ENCODE data around the gene BOC. TPM values are rescaled to one million over a fixed set of nuclear protein-coding genes. Genes with fewer than 3 reads are reported as not detected.

BOC gene
- total and polyA plus RNA-seq, 2 of the 13 experiments (the other 11 are each of a cell fraction or from before 2014, with no cell fraction given) = 0.04 TPM; not detected in 1

GRCh38 chr3:113174801-113175485 is 36.4 kb upstream of the BOC start (continued):
- TF ChIP-seq, protein P1, sequence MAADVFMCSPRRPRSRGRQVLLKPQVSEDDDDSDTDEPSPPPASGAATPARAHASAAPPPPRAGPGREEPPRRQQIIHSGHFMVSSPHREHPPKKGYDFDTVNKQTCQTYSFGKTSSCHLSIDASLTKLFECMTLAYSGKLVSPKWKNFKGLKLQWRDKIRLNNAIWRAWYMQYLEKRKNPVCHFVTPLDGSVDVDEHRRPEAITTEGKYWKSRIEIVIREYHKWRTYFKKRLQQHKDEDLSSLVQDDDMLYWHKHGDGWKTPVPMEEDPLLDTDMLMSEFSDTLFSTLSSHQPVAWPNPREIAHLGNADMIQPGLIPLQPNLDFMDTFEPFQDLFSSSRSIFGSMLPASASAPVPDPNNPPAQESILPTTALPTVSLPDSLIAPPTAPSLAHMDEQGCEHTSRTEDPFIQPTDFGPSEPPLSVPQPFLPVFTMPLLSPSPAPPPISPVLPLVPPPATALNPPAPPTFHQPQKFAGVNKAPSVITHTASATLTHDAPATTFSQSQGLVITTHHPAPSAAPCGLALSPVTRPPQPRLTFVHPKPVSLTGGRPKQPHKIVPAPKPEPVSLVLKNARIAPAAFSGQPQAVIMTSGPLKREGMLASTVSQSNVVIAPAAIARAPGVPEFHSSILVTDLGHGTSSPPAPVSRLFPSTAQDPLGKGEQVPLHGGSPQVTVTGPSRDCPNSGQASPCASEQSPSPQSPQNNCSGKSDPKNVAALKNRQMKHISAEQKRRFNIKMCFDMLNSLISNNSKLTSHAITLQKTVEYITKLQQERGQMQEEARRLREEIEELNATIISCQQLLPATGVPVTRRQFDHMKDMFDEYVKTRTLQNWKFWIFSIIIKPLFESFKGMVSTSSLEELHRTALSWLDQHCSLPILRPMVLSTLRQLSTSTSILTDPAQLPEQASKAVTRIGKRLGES (CRISPR knock-in tag; IDR thresholded peaks at IDR 0.05; ENCODE audit: borderline replicate concordance) = no peak

DNA sequence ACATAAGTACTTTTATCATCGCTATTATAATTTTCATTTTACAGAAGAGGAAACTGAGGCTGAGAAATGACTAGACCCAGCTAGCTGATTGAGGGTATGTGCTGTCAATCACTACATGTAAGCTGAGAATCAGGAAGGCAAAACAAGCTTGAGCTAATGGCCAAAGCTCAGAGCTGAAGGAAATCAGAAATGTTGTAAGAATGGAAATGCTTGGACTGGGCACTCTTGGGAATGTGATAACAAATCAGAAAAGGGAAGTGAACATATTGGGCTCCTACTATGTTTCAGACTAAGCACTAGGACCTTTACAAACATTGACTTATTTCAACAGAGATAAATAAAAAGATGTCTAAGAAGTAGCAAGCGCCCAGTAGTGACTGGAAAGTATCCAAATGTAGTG is 33.8 kb upstream of the BOC start:
- no peak for FAIRE-seq
- no peak for DNase-seq (ENCODE audit: low spot score)

More for the DNA sequence above, 33.8 kb upstream of the BOC start:
- no peak overlapping the region for H3K4me3 ChIP-seq (replicated peaks in 1 of 3; ENCODE audit: insufficient read depth in 1 of 3, low read depth in 2 of 3, low read length in 3 of 3)
- in situ Hi-C loops (cut with HindIII; ENCODE audit: extremely low pct_ligation_motif_present, low pct_unique_long_range_greater_than_20kb) (no loop called here), intact Hi-C loops (cut with micrococcal nuclease; ENCODE audit: unreplicated experiment) (no loop called here)
- POLR2A ChIA-PET = no interaction called here
- H3K79me2 ChIP-seq (ENCODE audit: insufficient read depth, low read length) = no peaks in the 10 kb centered on the region
- TF ChIP-seq ZNF510 (CRISPR knock-in tag; IDR thresholded peaks at IDR 0.05; ENCODE audit: low read depth) = no peak
- TF ChIP-seq NFATC3 (CRISPR knock-in tag; IDR thresholded peaks at IDR 0.05) = no peak
- TF ChIP-seq SIN3B (IDR thresholded peaks at IDR 0.05; ENCODE audit: low read length) = no peak
- TF ChIP-seq TOPORS (CRISPR knock-in tag; IDR thresholded peaks at IDR 0.05) = no peak
- no peak for TF ChIP-seq NFKBIZ (CRISPR knock-in tag; IDR thresholded peaks at IDR 0.05)
- TF ChIP-seq, protein P2, sequence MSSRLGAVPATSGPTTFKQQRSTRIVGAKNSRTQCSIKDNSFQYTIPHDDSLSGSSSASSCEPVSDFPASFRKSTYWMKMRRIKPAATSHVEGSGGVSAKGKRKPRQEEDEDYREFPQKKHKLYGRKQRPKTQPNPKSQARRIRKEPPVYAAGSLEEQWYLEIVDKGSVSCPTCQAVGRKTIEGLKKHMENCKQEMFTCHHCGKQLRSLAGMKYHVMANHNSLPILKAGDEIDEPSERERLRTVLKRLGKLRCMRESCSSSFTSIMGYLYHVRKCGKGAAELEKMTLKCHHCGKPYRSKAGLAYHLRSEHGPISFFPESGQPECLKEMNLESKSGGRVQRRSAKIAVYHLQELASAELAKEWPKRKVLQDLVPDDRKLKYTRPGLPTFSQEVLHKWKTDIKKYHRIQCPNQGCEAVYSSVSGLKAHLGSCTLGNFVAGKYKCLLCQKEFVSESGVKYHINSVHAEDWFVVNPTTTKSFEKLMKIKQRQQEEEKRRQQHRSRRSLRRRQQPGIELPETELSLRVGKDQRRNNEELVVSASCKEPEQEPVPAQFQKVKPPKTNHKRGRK (CRISPR knock-in tag; IDR thresholded peaks at IDR 0.05) = no peak
- TF ChIP-seq, protein P3, sequence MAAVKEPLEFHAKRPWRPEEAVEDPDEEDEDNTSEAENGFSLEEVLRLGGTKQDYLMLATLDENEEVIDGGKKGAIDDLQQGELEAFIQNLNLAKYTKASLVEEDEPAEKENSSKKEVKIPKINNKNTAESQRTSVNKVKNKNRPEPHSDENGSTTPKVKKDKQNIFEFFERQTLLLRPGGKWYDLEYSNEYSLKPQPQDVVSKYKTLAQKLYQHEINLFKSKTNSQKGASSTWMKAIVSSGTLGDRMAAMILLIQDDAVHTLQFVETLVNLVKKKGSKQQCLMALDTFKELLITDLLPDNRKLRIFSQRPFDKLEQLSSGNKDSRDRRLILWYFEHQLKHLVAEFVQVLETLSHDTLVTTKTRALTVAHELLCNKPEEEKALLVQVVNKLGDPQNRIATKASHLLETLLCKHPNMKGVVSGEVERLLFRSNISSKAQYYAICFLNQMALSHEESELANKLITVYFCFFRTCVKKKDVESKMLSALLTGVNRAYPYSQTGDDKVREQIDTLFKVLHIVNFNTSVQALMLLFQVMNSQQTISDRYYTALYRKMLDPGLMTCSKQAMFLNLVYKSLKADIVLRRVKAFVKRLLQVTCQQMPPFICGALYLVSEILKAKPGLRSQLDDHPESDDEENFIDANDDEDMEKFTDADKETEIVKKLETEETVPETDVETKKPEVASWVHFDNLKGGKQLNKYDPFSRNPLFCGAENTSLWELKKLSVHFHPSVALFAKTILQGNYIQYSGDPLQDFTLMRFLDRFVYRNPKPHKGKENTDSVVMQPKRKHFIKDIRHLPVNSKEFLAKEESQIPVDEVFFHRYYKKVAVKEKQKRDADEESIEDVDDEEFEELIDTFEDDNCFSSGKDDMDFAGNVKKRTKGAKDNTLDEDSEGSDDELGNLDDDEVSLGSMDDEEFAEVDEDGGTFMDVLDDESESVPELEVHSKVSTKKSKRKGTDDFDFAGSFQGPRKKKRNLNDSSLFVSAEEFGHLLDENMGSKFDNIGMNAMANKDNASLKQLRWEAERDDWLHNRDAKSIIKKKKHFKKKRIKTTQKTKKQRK (IDR thresholded peaks at IDR 0.05; ENCODE audit: low read length) = no peak
- no peak for TF ChIP-seq HOXA9 (CRISPR knock-in tag; IDR thresholded peaks at IDR 0.05; ENCODE audit: borderline replicate concordance)
- TF ChIP-seq ZNF761 (CRISPR knock-in tag; conservative IDR thresholded peaks at IDR 0.05) = no peak
- TF ChIP-seq RXRB (CRISPR knock-in tag; IDR thresholded peaks at IDR 0.05; ENCODE audit: borderline replicate concordance) = no peak
- H2AFZ ChIP-seq (ENCODE audit: low read length) = no peak overlapping the region
- H3K4me2 ChIP-seq (ENCODE audit: low read depth, low read length) = no peak overlapping the region
- H3K27ac ChIP-seq (ENCODE audit: extremely low read length, insufficient read depth, low read length) = no peak overlapping the region
- no peak overlapping the region for H3K9ac ChIP-seq (ENCODE audit: insufficient read depth, low read depth, low read length)
- no peaks in the 10 kb centered on the region for H3K36me3 ChIP-seq (replicated peaks in 1 of 2; ENCODE audit: control insufficient read depth in 1 of 2, insufficient read depth in 2 of 2, low read length in 2 of 2)
- H4K20me1 ChIP-seq (ENCODE audit: insufficient read depth, low read length) = no peaks in the 10 kb centered on the region
- no peaks in the 10 kb centered on the region for H3K4me1 ChIP-seq (ENCODE audit: insufficient read depth, low read length)
- CTCF ChIA-PET (ENCODE audit: low intra/inter-chr PET ratio, low total read pairs) = no interaction called here
- H3K9me3 ChIP-seq (ENCODE audit: low read length) = no peaks in the 10 kb centered on the region
- H3K27me3 ChIP-seq (ENCODE audit: control insufficient read depth in 1 of 2, insufficient read depth in 2 of 2, low read length in 2 of 2) = no peaks in the 10 kb centered on the region
- no TSS peak for BruUV-seq (replicated peaks)
- 2% methylated on average over 2 of the region's 2 CpGs for WGBS (ENCODE audit: low lambda C conversion rate)
- no peak for ATAC-seq

Data from HepG2 (cell line).